GM12878 (cell line): ENCODE data around the gene OS9. TPM values are rescaled to one million over a fixed set of nuclear protein-coding genes. Genes with fewer than 3 reads are reported as not detected.

Experiments
- ATAC-seq: fragments of 200-7000 bp; cut with Tn5 transposase; 3 replicates; pipeline ENCODE4 v1.9.1; 2020; ENCODE audit warnings: mild to moderate bottlenecking, moderate library complexity
- BruUV-seq: library from RNA; stranded (reverse); fragments of 400-500 nt; replicated peaks from 2 replicates; lab custom pipeline; 2021; lab: Mats Ljungman, UMichigan
- CTCF ChIA-PET: fragments of 300-600 bp; sonication (Branson Sonifier 250); formaldehyde crosslinking; extraction: SDS; loops from one replicate; lab custom pipeline; 2021; ENCODE audit warnings: inconsistent platforms; lab: Yijun Ruan, JAX
- POLR2A ChIA-PET: fragments of 350-600 bp; formaldehyde crosslinking; extraction: SDS; loops from one replicate; lab custom pipeline; 2021; ENCODE audit warnings: inconsistent platforms; lab: Charles Lee
- RAD21 ChIA-PET: fragments of 300-600 bp; sonication (Branson Sonifier 250); formaldehyde crosslinking; loops from one replicate; lab custom pipeline; 2023; ENCODE audit warnings: antibody characterized with exemption; ENCODE audit not compliant: unreplicated experiment; lab: Charles Lee
- SMC1A ChIA-PET: fragments of 300-600 bp; sonication (Branson Sonifier 250); formaldehyde crosslinking; loops from one replicate; lab custom pipeline; 2023; ENCODE audit not compliant: unreplicated experiment, uncharacterized antibody; lab: Charles Lee
- DNase-seq: peaks from one replicate; pipeline ENCODE4 v3.0.0-alpha.2; 2011; ENCODE audit warnings: low read depth, low spot score
- FAIRE-seq: peaks from 3 replicates; lab custom pipeline; 2011; peaks lifted over from hg19 to GRCh38; lab: Jason Lieb, UNC
- H2AFZ ChIP-seq: 2 replicates; pipeline ENCODE4 v1.6.0; 2011; ENCODE audit warnings: low read depth, low read length, control low read depth; ENCODE audit not compliant: control insufficient read depth
- H3K27ac ChIP-seq: 2 replicates; pipeline ENCODE4 v1.5.1; 2011; ENCODE audit warnings: control low read depth; ENCODE audit not compliant: control insufficient read depth, insufficient read depth
- H3K27me3 ChIP-seq, 2 experiments: replicated peaks in 1 of 2; 2 replicates each; pipeline versions ENCODE4 v1.6.0 to v1.6.1; 2011; ENCODE audit warnings: low read length in 1 of 2; ENCODE audit not compliant: control insufficient read depth in 2 of 2, insufficient read depth in 2 of 2
- H3K36me3 ChIP-seq, 2 experiments: 2 replicates each; pipeline ENCODE4 v1.5.1; 2011; ENCODE audit warnings: low read length in 1 of 2; ENCODE audit not compliant: control insufficient read depth in 2 of 2, insufficient read depth in 2 of 2
- H3K4me1 ChIP-seq: 2 replicates; pipeline ENCODE4 v1.6.1; 2011; ENCODE audit warnings: mild to moderate bottlenecking, low read length, moderate library complexity, mixed read lengths; ENCODE audit not compliant: control insufficient read depth, insufficient read depth
- H3K4me2 ChIP-seq: 2 replicates; pipeline ENCODE4 v1.6.0; 2011; ENCODE audit warnings: control low read depth; ENCODE audit not compliant: control insufficient read depth, insufficient read depth
- H3K4me3 ChIP-seq: fragments of 200-600 bp; sonication (generic); 2 replicates; pipeline ENCODE4 v1.5.1; 2016
- H3K79me2 ChIP-seq: 2 replicates; pipeline ENCODE4 v1.6.0; 2011; ENCODE audit warnings: low read length; ENCODE audit not compliant: control insufficient read depth, insufficient read depth
- H3K9ac ChIP-seq: 2 replicates; pipeline ENCODE4 v1.8.0; 2011; ENCODE audit warnings: low read length, control low read depth, mixed read lengths; ENCODE audit not compliant: control insufficient read depth, insufficient read depth
- H3K9me3 ChIP-seq: replicated peaks from 3 replicates; pipeline ENCODE4 v1.5.1; 2011; ENCODE audit warnings: mild to moderate bottlenecking, low read length; ENCODE audit not compliant: control insufficient read depth, insufficient read depth
- H4K20me1 ChIP-seq: 2 replicates; pipeline ENCODE4 v1.6.0; 2011; ENCODE audit not compliant: control insufficient read depth, insufficient read depth
- ASH2L ChIP-seq: fragments of 300-600, 200-600 bp; sonication (generic); IDR thresholded peaks from 2 replicates; pipeline ENCODE4 v1.6.1; 2017; ENCODE audit warnings: low read depth, mild to moderate bottlenecking, borderline replicate concordance
- ESRRA ChIP-seq: IDR thresholded peaks from 2 replicates; pipeline ENCODE4 v1.6.1; 2012; ENCODE audit warnings: mild to moderate bottlenecking, low read length, improper control_type of control experiment
- FOS ChIP-seq: IDR thresholded peaks from 3 replicates; pipeline ENCODE4 v1.6.1; 2011; ENCODE audit warnings: borderline replicate concordance; ENCODE audit not compliant: insufficient read length; ENCODE audit errors: extremely low read depth
- KLF5 ChIP-seq: fragments of 450-650 bp; IDR thresholded peaks from 2 replicates; pipeline ENCODE4 v1.6.1; 2014; ENCODE audit warnings: mild to moderate bottlenecking; ENCODE audit not compliant: partially characterized antibody
- LARP7 ChIP-seq: fragments of 450-650 bp; IDR thresholded peaks from 2 replicates; pipeline ENCODE4 v1.6.1; 2017; ENCODE audit warnings: mild to moderate bottlenecking
- MEF2A ChIP-seq: IDR thresholded peaks from 2 replicates; pipeline ENCODE4 v1.6.1; 2011; ENCODE audit warnings: low read depth, mild to moderate bottlenecking, low read length, moderate library complexity; ENCODE audit not compliant: insufficient read depth
- MTA3 ChIP-seq: IDR thresholded peaks from 2 replicates; pipeline ENCODE4 v1.6.1; 2012; ENCODE audit warnings: low read length, inconsistent platforms, borderline replicate concordance
- NR2C2 ChIP-seq: IDR thresholded peaks from 2 replicates; pipeline ENCODE4 v1.6.1; 2011; ENCODE audit warnings: borderline replicate concordance, low read depth; ENCODE audit not compliant: control insufficient read depth, insufficient read length
- NR2F1 ChIP-seq: fragments of 450-650 bp; conservative IDR thresholded peaks from 2 replicates; pipeline ENCODE4 v1.6.1; 2017; ENCODE audit warnings: mild to moderate bottlenecking
- POLR2AphosphoS5 ChIP-seq: IDR thresholded peaks from 2 replicates; pipeline ENCODE4 v1.6.1; 2011; ENCODE audit warnings: mild to moderate bottlenecking, low read length, inconsistent platforms
- RAD51 ChIP-seq: fragments of 450-650 bp; IDR thresholded peaks from 2 replicates; pipeline ENCODE4 v1.6.1; 2016; ENCODE audit warnings: moderate library complexity, mild to moderate bottlenecking, inconsistent platforms
- SMARCA5 ChIP-seq: fragments of 450-650 bp; IDR thresholded peaks from 2 replicates; pipeline ENCODE4 v1.6.1; 2017; ENCODE audit warnings: mild to moderate bottlenecking
- STAT3 ChIP-seq: IDR thresholded peaks from 2 replicates; pipeline ENCODE4 v1.6.1; 2011; ENCODE audit warnings: low read depth, low read length, improper control_type of control experiment
- SUPT20H ChIP-seq: IDR thresholded peaks from 2 replicates; pipeline ENCODE4 v1.6.1; 2011; ENCODE audit warnings: low read depth, mild to moderate bottlenecking, low read length, moderate library complexity, borderline replicate concordance; ENCODE audit not compliant: control insufficient read depth
- TAF1 ChIP-seq: IDR thresholded peaks from 2 replicates; pipeline ENCODE4 v1.6.1; 2011; ENCODE audit warnings: mild to moderate bottlenecking, low read depth, low read length, borderline replicate concordance
- ZNF207 ChIP-seq: fragments of 450-650 bp; IDR thresholded peaks from 2 replicates; pipeline ENCODE4 v1.6.1; 2014; ENCODE audit warnings: antibody characterized with exemption, mild to moderate bottlenecking, borderline replicate concordance
- ZNF217 ChIP-seq: fragments of 450-650 bp; IDR thresholded peaks from 2 replicates; pipeline ENCODE4 v1.6.1; 2017; ENCODE audit warnings: antibody characterized with exemption, mild to moderate bottlenecking
- WGBS: methylation state at CpG from one replicate; pipeline ENCODE4 v1.1.6; 2016; ENCODE audit warnings: low lambda C conversion rate; ENCODE audit not compliant: insufficient replicate concordance, insufficient coverage; ENCODE audit errors: missing lambda C conversion rate; 5-methylcytosine and 5-hydroxymethylcytosine counted together
- in situ Hi-C: fragments of 300-500 bp; cut with MboI; formaldehyde crosslinking; loops from 9 replicates; pipeline ENCODE4 v1.14.3; 2018; ENCODE audit warnings: mixed read lengths
- intact Hi-C: fragments of 100-400 bp; cut with micrococcal nuclease; formaldehyde crosslinking; loops from one replicate; pipeline ENCODE4 v1.14.2; 2022; ENCODE audit not compliant: unreplicated experiment
- polyA plus RNA-seq, 11 experiments: library from polyadenylated mRNA; depleted of rRNA in 4 of 11; unstranded in 6 of 11; stranded (reverse) in 5 of 11; fragments of >200 nt; fragmentation: Nextera tagmentation in 4 of 11; fragmentation: Illumina TruSeq in 1 of 11; extraction: Ambion mirVana in 4 of 11; extraction: Trizol in 1 of 11; gene quantifications; 1 replicate in 1 of 11; 2 replicates in 10 of 11; pipeline versions ENCODE4 v1.2.1 to v1.2.3, GENCODE V29; 2011 to 2016; ENCODE audit warnings: inconsistent platforms in 2 of 11, missing spikeins in 2 of 11, low read depth in 1 of 11
- total RNA-seq, 4 experiments: library from RNA; depleted of rRNA in 3 of 4; stranded (reverse); fragments of >200 nt in 3 of 4; fragmentation: Illumina TruSeq in 1 of 4; extraction: Trizol in 1 of 4; gene quantifications; 2 replicates each; pipeline versions ENCODE4 v1.2.1 to v1.2.3, GENCODE V29; 2013 to 2021
- TF ChIP-seq, protein P1 (sequence below): fragments of 150-350 bp; IDR thresholded peaks from 2 replicates; pipeline ENCODE4 v1.6.1; 2014; ENCODE audit warnings: mild to moderate bottlenecking, low read depth, low read length
- TF ChIP-seq, protein P2 (sequence below): fragments of 450-650 bp; IDR thresholded peaks from 2 replicates; pipeline ENCODE4 v1.6.1; 2018; ENCODE audit warnings: borderline replicate concordance, mild to moderate bottlenecking; ENCODE audit not compliant: partially characterized antibody

Gene OS9
- total and polyA plus RNA-seq, 10 of the 15 experiments (the other 5 are each of a cell fraction or from before 2014, with no cell fraction given): 5.2 to 106 (median 79.1) TPM

DNA sequence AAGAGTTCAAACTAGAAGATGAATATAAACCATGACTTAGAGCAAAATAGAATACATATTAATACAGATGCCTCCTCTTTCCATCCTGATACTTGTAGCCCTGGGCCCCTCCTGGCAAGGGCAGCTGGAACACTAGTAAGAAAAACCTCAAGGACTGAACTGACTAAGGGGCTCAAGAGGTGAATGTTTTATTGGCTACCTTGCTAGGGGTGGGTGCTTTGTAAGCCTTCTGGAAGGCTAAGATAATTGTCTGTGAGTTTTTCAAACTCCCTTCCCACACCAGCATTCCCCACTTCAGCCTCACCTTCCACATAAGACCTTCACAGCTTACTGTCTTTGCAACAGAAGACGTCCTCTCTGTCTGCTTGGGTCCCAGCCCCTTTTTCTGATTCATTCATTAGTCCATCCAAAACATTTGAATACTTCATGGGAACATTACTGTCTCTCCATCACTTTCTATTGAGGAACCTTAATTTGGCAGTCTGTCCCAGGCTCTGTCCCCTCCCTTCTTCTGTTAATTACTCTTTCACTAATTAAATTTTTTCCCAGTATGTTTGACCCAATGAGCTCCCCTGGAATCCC is 59.9 kb downstream of the OS9 start:
- in situ Hi-C loops (no loop called here), intact Hi-C loops (loop anchor here (10.0 kb wide), 1 partner anchor 279 kb away; the partner anchor contains the start of gene ARHGAP9)
- Histone ChIP-seq H3K9ac (no peak overlapping the region; the same call in 1 of the 2 replicates), H3K4me2 (peak overlapping the region; percentile 61; the same call in 1 of the 2 replicates), H2AFZ (peak overlapping the region; percentile 42), H3K79me2 (peaks cover 30% of the 10 kb centered on the region), H3K4me3 (0 out of 2 replicates have a peak overlapping the region, but pooled peaks have one; percentile 68), H3K36me3 (peaks cover 3 to 5% of the 10 kb centered on the region in 2 experiments; a peak in 3 of 4 replicates), H3K9me3 (no peaks in the 10 kb centered on the region; the same call in 2 of the 3 replicates), H3K27ac (no peak overlapping the region), H3K4me1 (peaks cover 27% of the 10 kb centered on the region), H3K27me3 (no peaks in the 10 kb centered on the region), H4K20me1 (no peaks in the 10 kb centered on the region)
- FAIRE-seq: no peak
- ChIA-PET SMC1A (interaction anchor here (1.4 kb wide), 1 partner anchor 12 kb away, joined by 5 read pairs; no protein-coding TSS in a partner anchor), CTCF (interaction anchor here (0.6 to 4.7 kb wide), 3 partner anchors 14 to 30 kb away, joined by 3 to 62 read pairs (median 3); partner anchors contain the start of gene CYP27B1), POLR2A (interaction anchor here (0.7 to 1.2 kb wide), 2 partner anchors 9 to 147 kb away, joined by 3 to 5 read pairs; partner anchors contain the start of gene TSPAN31), RAD21 (no interaction called here)
- BruUV-seq: no TSS peak
- TF ChIP-seq KLF5 (no peak), SMARCA5 (no peak), ZNF207 (no peak), FOS (no peak), SUPT20H (no peak), LARP7 (no peak), TAF1 (no peak), MTA3 (no peak), POLR2AphosphoS5 (no peak), ASH2L (no peak), ZNF217 (no peak), NR2F1 (no peak), ESRRA (no peak), STAT3 (no peak), NR2C2 (no peak), MEF2A (no peak), RAD51 (no peak)
- TF ChIP-seq, protein P1, sequence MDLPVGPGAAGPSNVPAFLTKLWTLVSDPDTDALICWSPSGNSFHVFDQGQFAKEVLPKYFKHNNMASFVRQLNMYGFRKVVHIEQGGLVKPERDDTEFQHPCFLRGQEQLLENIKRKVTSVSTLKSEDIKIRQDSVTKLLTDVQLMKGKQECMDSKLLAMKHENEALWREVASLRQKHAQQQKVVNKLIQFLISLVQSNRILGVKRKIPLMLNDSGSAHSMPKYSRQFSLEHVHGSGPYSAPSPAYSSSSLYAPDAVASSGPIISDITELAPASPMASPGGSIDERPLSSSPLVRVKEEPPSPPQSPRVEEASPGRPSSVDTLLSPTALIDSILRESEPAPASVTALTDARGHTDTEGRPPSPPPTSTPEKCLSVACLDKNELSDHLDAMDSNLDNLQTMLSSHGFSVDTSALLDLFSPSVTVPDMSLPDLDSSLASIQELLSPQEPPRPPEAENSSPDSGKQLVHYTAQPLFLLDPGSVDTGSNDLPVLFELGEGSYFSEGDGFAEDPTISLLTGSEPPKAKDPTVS: no peak
- TF ChIP-seq, protein P2, sequence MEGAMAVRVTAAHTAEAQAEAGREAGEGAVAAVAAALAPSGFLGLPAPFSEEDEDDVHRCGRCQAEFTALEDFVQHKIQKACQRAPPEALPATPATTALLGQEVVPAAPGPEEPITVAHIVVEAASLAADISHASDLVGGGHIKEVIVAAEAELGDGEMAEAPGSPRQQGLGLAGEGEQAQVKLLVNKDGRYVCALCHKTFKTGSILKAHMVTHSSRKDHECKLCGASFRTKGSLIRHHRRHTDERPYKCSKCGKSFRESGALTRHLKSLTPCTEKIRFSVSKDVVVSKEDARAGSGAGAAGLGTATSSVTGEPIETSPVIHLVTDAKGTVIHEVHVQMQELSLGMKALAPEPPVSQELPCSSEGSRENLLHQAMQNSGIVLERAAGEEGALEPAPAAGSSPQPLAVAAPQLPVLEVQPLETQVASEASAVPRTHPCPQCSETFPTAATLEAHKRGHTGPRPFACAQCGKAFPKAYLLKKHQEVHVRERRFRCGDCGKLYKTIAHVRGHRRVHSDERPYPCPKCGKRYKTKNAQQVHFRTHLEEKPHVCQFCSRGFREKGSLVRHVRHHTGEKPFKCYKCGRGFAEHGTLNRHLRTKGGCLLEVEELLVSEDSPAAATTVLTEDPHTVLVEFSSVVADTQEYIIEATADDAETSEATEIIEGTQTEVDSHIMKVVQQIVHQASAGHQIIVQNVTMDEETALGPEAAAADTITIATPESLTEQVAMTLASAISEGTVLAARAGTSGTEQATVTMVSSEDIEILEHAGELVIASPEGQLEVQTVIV: no peak
- no peak for ATAC-seq
- WGBS: 45% methylated on average over 1 of the region's 1 CpG
- DNase-seq: no peak
